ENCODE results near the gene SFSWAP. TPM values are rescaled to one million over a fixed set of nuclear protein-coding genes. Genes with fewer than 3 reads are reported as not detected.
A peak's percentile ranks its signal among the peaks of the same experiment; 100 is the strongest.

Gene SFSWAP
- total and polyA plus RNA-seq, 2 of the 13 experiments (the other 11 are each of a cell fraction or from before 2014, with no cell fraction given) = 17.1 to 27.7 TPM

- TF ChIP-seq PRDM15 (CRISPR knock-in tag; IDR thresholded peaks at IDR 0.05) (no peak), KLF13 (CRISPR knock-in tag; IDR thresholded peaks at IDR 0.05) (no peak), ZNF772 (CRISPR knock-in tag; IDR thresholded peaks at IDR 0.05) (peak; percentile 20; the same call in 1 of the 2 replicates), KDM3A (CRISPR knock-in tag; IDR thresholded peaks at IDR 0.05; ENCODE audit: low read depth) (no peak), ZBTB46 (CRISPR knock-in tag; IDR thresholded peaks at IDR 0.05; ENCODE audit: borderline replicate concordance) (0 out of 2 replicates have a peak, but pooled peaks have one; percentile 68)
Measured at GRCh38 chr12:131834798-131835615, 124.1 kb downstream of the SFSWAP start (continued).
